Loucy (cell line): Measurements from ENCODE around the gene NBAS.

Experiments
- H2AFZ ChIP-seq: fragments of 200-600 bp; sonication (generic); 2 replicates; pipeline ENCODE4 v1.6.0; 2016; ENCODE audit warnings: antibody characterized with exemption, mild to moderate bottlenecking, low read length, moderate library complexity
- H3F3A ChIP-seq: fragments of 200-600 bp; 2 replicates; pipeline ENCODE4 v1.6.0; 2016; ENCODE audit warnings: antibody characterized with exemption, low read depth, mild to moderate bottlenecking
- H3K27me3 ChIP-seq: fragments of 200-600 bp; sonication (generic); 2 replicates; pipeline ENCODE4 v1.6.1; 2014; ENCODE audit warnings: low read length, mild to moderate bottlenecking; ENCODE audit not compliant: insufficient read depth, poor library complexity, severe bottlenecking
- H3K36me3 ChIP-seq: fragments of 200-600 bp; sonication (generic); 2 replicates; pipeline ENCODE4 v1.6.1; 2016; ENCODE audit warnings: low read length; ENCODE audit not compliant: insufficient read depth
- H3K4me1 ChIP-seq: fragments of 200-600 bp; sonication (generic); 2 replicates; pipeline ENCODE4 v1.5.1; 2014; ENCODE audit warnings: low read length, mild to moderate bottlenecking; ENCODE audit not compliant: insufficient read depth, poor library complexity, severe bottlenecking
- H3K4me2 ChIP-seq: fragments of 200-600 bp; sonication (generic); 2 replicates; pipeline ENCODE4 v1.6.0; 2014; ENCODE audit warnings: antibody characterized with exemption, low read length, low read depth, mild to moderate bottlenecking; ENCODE audit not compliant: poor library complexity, severe bottlenecking
- H3K4me3 ChIP-seq: fragments of 200-600 bp; sonication (generic); 2 replicates; pipeline ENCODE4 v1.5.1; 2014; ENCODE audit warnings: low read length, mild to moderate bottlenecking, mixed read lengths; ENCODE audit not compliant: poor library complexity, severe bottlenecking
- H3K79me2 ChIP-seq: fragments of 200-600 bp; sonication (generic); 2 replicates; pipeline ENCODE4 v1.6.1; 2014; ENCODE audit warnings: low read length; ENCODE audit not compliant: insufficient read depth
- H3K9ac ChIP-seq: fragments of 200-600 bp; sonication (generic); 2 replicates; pipeline ENCODE4 v1.6.0; 2014; ENCODE audit warnings: mild to moderate bottlenecking, low read depth, low read length, moderate library complexity; ENCODE audit not compliant: poor library complexity, severe bottlenecking
- H3K9me2 ChIP-seq: fragments of 200-600 bp; sonication (generic); replicated peaks from 2 replicates; pipeline ENCODE4 v1.6.1; 2016; ENCODE audit warnings: low read depth, low read length, mixed read lengths
- H3K9me3 ChIP-seq: fragments of 200-600 bp; sonication (generic); 2 replicates; pipeline ENCODE4 v1.6.1; 2014; ENCODE audit warnings: mild to moderate bottlenecking, antibody characterized with exemption, low read length, low read depth; ENCODE audit not compliant: insufficient read depth
- H4K20me1 ChIP-seq: fragments of 200-600 bp; sonication (generic); 2 replicates; pipeline ENCODE4 v1.6.0; 2014; ENCODE audit warnings: antibody characterized with exemption, low read length, mild to moderate bottlenecking; ENCODE audit not compliant: insufficient read depth, poor library complexity, severe bottlenecking
- EZH2phosphoT487 ChIP-seq: fragments of 200-600 bp; IDR thresholded peaks from 2 replicates; pipeline ENCODE4 v1.6.1; 2018; ENCODE audit warnings: antibody characterized with exemption, mild to moderate bottlenecking, moderate library complexity, borderline replicate concordance
- TF ChIP-seq, protein P1 (sequence below): fragments of 200-600 bp; sonication (generic); conservative IDR thresholded peaks from 2 replicates; pipeline ENCODE4 v1.5.1; 2014; ENCODE audit warnings: mild to moderate bottlenecking, antibody characterized with exemption, low read length

Gene NBAS

DNA sequence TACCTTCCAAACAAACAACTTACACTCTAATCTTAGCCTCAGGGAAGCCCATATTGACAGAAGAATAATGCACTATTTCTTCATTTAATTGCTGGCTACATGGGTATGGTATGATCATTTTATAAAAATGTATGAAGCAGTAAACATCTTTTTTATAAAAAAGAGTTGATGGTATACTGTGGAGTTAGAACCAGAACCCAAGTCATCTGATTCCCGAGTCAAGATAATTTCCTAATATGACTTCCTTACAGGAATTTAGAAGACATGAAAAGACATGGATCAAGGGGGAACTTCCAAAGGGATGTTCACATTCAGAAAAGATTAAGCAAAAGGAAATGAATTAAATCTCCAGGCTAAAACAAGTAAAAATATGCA lies 171.8 kb downstream of the NBAS start:
- H2AFZ ChIP-seq = no peak overlapping the region
- H3K79me2 ChIP-seq = no peaks in the 10 kb centered on the region
- H3K4me2 ChIP-seq = no peak overlapping the region
- H4K20me1 ChIP-seq = no peaks in the 10 kb centered on the region
- peaks cover 10% of the 10 kb centered on the region for H3K4me1 ChIP-seq
- H3K9me3 ChIP-seq = no peaks in the 10 kb centered on the region
- H3K9ac ChIP-seq = no peak overlapping the region
- H3F3A ChIP-seq = no peaks in the 10 kb centered on the region; the same call in 1 of the 2 replicates
- TF ChIP-seq EZH2phosphoT487 = no peak
- TF ChIP-seq, protein P1, sequence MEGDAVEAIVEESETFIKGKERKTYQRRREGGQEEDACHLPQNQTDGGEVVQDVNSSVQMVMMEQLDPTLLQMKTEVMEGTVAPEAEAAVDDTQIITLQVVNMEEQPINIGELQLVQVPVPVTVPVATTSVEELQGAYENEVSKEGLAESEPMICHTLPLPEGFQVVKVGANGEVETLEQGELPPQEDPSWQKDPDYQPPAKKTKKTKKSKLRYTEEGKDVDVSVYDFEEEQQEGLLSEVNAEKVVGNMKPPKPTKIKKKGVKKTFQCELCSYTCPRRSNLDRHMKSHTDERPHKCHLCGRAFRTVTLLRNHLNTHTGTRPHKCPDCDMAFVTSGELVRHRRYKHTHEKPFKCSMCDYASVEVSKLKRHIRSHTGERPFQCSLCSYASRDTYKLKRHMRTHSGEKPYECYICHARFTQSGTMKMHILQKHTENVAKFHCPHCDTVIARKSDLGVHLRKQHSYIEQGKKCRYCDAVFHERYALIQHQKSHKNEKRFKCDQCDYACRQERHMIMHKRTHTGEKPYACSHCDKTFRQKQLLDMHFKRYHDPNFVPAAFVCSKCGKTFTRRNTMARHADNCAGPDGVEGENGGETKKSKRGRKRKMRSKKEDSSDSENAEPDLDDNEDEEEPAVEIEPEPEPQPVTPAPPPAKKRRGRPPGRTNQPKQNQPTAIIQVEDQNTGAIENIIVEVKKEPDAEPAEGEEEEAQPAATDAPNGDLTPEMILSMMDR = no peak
- H3K9me2 ChIP-seq = no peaks in the 10 kb centered on the region
- peaks cover 54% of the 10 kb centered on the region; the same call in 1 of the 2 replicates for H3K36me3 ChIP-seq
- no peak overlapping the region for H3K4me3 ChIP-seq
- no peaks in the 10 kb centered on the region for H3K27me3 ChIP-seq

DNA sequence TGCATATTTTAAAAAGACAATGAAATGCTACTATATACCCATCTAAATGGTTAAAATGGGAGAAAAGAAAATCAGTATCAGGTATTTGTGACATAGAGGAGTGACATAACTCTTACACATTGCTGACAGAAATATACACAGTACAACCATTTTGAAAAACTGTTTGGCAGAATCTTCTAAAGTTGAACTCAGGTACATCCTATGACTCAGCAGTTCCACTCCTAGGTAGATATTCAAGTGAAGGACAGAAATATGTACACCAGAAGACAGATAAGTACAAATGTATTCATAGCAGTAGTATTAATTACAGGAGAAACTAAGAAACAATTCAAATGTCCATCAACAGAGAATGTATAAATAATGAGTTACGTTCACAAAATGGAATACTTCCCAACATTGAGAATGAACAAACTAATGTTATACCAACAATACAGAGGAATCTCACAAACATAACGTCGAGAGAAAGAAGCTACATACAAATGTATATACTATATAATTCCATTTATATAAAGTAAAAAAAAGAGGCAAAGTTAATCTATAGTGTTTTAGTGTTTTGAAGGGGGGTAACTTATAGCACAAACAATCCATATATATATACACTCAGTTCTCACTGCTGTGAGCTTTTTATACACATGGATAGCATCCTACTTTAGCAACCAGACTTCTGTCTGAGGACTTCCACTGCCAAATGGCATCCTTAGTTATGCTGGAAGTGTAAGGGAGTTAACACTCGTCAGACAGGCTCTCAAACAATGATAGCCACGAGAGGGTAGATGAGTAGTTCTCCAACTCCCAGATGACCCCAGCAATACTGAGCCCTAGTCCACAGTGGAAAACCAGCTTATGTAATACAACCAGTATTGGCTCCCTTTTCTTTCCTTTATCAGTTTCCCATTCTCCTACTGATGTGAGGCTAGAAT lies 172.5 kb downstream of the NBAS start:
- H4K20me1 ChIP-seq = no peaks in the 10 kb centered on the region
- no peaks in the 10 kb centered on the region for H3K79me2 ChIP-seq
- H3K4me2 ChIP-seq = no peak overlapping the region
- no peaks in the 10 kb centered on the region for H3K9me3 ChIP-seq
- H3K9me2 ChIP-seq = no peaks in the 10 kb centered on the region
- H3K27me3 ChIP-seq = no peaks in the 10 kb centered on the region
- no peaks in the 10 kb centered on the region; the same call in 1 of the 2 replicates for H3F3A ChIP-seq
- H3K36me3 ChIP-seq = peaks cover 53% of the 10 kb centered on the region; the same call in 1 of the 2 replicates
- no peak overlapping the region for H2AFZ ChIP-seq
- peaks cover 10% of the 10 kb centered on the region for H3K4me1 ChIP-seq
- TF ChIP-seq EZH2phosphoT487 = no peak
- TF ChIP-seq, protein P1 = no peak
- H3K4me3 ChIP-seq = no peak overlapping the region
- H3K9ac ChIP-seq = no peak overlapping the region

DNA sequence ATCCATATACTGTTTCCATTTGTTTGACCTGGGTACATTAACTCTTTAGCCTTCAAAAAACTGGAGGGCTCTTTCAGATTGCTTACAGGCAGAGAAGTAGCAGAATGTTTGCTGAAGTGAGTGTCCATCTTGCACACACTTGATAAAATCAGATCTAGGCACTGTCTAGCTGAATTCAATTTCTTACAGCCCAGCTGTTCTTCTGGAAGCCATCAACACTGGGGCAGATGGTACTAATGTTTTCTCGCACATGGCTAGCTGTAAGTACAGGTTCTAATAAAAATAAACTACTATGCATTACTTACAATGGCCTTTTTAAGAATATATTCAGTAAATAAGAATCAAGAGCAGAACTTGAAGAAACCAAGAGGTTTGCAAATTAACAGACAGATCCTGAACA lies 175.9 kb downstream of the NBAS start:
- Histone ChIP-seq H3K9me2 (no peaks in the 10 kb centered on the region), H2AFZ (no peak overlapping the region), H3K4me1 (peaks cover 4% of the 10 kb centered on the region), H4K20me1 (no peaks in the 10 kb centered on the region), H3K4me3 (no peak overlapping the region), H3F3A (no peaks in the 10 kb centered on the region), H3K36me3 (peaks cover 70% of the 10 kb centered on the region; the same call in 1 of the 2 replicates), H3K9ac (no peak overlapping the region), H3K27me3 (no peaks in the 10 kb centered on the region), H3K9me3 (no peaks in the 10 kb centered on the region), H3K79me2 (no peaks in the 10 kb centered on the region), H3K4me2 (no peak overlapping the region)
- TF ChIP-seq EZH2phosphoT487 = no peak
- TF ChIP-seq, protein P1 = no peak
